PC-9 (cell line): ENCODE data around the gene GLYATL3. TPM values are rescaled to one million over a fixed set of nuclear protein-coding genes. Genes with fewer than 3 reads are reported as not detected.

Experiments used
- BruUV-seq: library from RNA; stranded (reverse); fragments of 400-500 nt; replicated peaks from 2 replicates; lab custom pipeline; 2021; lab: Mats Ljungman, UMichigan
- CTCF ChIA-PET: fragments of 300-600 bp; sonication (Branson Sonifier 250); formaldehyde crosslinking; loops from one replicate; lab custom pipeline; 2022; ENCODE audit warnings: antibody characterized with exemption; lab: Charles Lee
- POLR2A ChIA-PET: fragments of 300-600 bp; sonication (Branson Sonifier 250); formaldehyde crosslinking; loops from one replicate; lab custom pipeline; 2022; ENCODE audit warnings: antibody characterized with exemption; ENCODE audit not compliant: unreplicated experiment; lab: Charles Lee
- DNase-seq, 2 experiments: peaks; one replicate each; pipeline versions ENCODE4 v3.0.0 to v3.0.0-alpha.2; 2015 to 2022; ENCODE audit warnings: mixed read lengths in 1 of 2
- H2AFZ ChIP-seq: fragments of 200-600 bp; sonication (generic); 2 replicates; pipeline ENCODE4 v1.8.1; 2017; ENCODE audit warnings: antibody characterized with exemption
- H3F3A ChIP-seq: fragments of 200-600 bp; sonication (generic); 2 replicates; pipeline ENCODE4 v1.8.1; 2017; ENCODE audit warnings: antibody characterized with exemption, mild to moderate bottlenecking, low read depth; ENCODE audit not compliant: insufficient read depth
- H3K27ac ChIP-seq: fragments of 200-600 bp; sonication (generic); 2 replicates; pipeline ENCODE4 v1.6.1; 2016; ENCODE audit warnings: mixed run types
- H3K27me3 ChIP-seq: fragments of 200-600 bp; sonication (generic); 2 replicates; pipeline ENCODE4 v1.6.1; 2016; ENCODE audit warnings: low read depth, mixed run types; ENCODE audit not compliant: insufficient read depth
- H3K36me3 ChIP-seq: fragments of 200-600 bp; sonication (generic); 2 replicates; pipeline ENCODE4 v1.6.1; 2016; ENCODE audit warnings: low read depth, mixed run types
- H3K4me1 ChIP-seq: fragments of 200-600 bp; sonication (generic); replicated peaks from 2 replicates; pipeline ENCODE4 v1.6.1; 2016; ENCODE audit warnings: mixed run types; ENCODE audit not compliant: insufficient read depth
- H3K4me2 ChIP-seq: fragments of 200-600 bp; sonication (generic); 2 replicates; pipeline ENCODE4 v1.6.1; 2017; ENCODE audit warnings: mixed run types
- H3K4me3 ChIP-seq: fragments of 200-600 bp; sonication (generic); 2 replicates; pipeline ENCODE4 v1.6.1; 2016; ENCODE audit warnings: mixed run types
- H3K79me2 ChIP-seq: fragments of 200-600 bp; sonication (generic); 2 replicates; pipeline ENCODE4 v1.6.1; 2017; ENCODE audit warnings: low read depth, mixed run types
- H3K9me2 ChIP-seq: fragments of 200-600 bp; sonication (generic); 2 replicates; pipeline ENCODE4 v1.8.1; 2017; ENCODE audit warnings: mild to moderate bottlenecking; ENCODE audit not compliant: insufficient read depth
- H3K9me3 ChIP-seq: fragments of 200-600 bp; sonication (generic); 2 replicates; pipeline ENCODE4 v1.8.1; 2016; ENCODE audit warnings: low read depth; ENCODE audit not compliant: insufficient read depth
- H4K20me1 ChIP-seq: fragments of 200-600 bp; sonication (generic); 2 replicates; pipeline ENCODE4 v1.8.1; 2017; ENCODE audit not compliant: insufficient read depth
- CTCF ChIP-seq: fragments of 200-600 bp; sonication (generic); conservative IDR thresholded peaks from 2 replicates; pipeline ENCODE4 v1.6.1; 2017; ENCODE audit warnings: mixed run types, antibody characterized with exemption, mild to moderate bottlenecking, moderate library complexity
- EZH2 ChIP-seq: fragments of 200-600 bp; sonication (generic); IDR thresholded peaks from 2 replicates; pipeline ENCODE4 v1.8.0; 2017; ENCODE audit warnings: antibody characterized with exemption, low read depth
- intact Hi-C: fragments of 100-400 bp; cut with micrococcal nuclease; formaldehyde crosslinking; loops from one replicate; pipeline ENCODE4 v1.10.0; 2022; ENCODE audit not compliant: unreplicated experiment
- total RNA-seq: library from RNA; stranded (reverse); gene quantifications from 2 replicates; pipeline ENCODE4 v1.2.3, GENCODE V29; 2021

The GLYATL3 gene
- total RNA-seq, 1 experiment from 2014 or later = not detected

- peaks cover 22% of the 10 kb centered on the region for H3K36me3 ChIP-seq
- H3F3A ChIP-seq = no peaks in the 10 kb centered on the region
- TF ChIP-seq EZH2 = no peak
- TF ChIP-seq CTCF = no peak
- H3K27ac ChIP-seq = no peak overlapping the region
- no peaks in the 10 kb centered on the region for H3K79me2 ChIP-seq
- H3K9me3 ChIP-seq = no peaks in the 10 kb centered on the region
- no peaks in the 10 kb centered on the region for H3K27me3 ChIP-seq
- no peaks in the 10 kb centered on the region for H3K4me1 ChIP-seq
- H4K20me1 ChIP-seq = no peaks in the 10 kb centered on the region
- ChIA-PET POLR2A (no interaction called here), CTCF (interaction anchor here (0.6 kb wide), 1 partner anchor 115 kb away, joined by 3 read pairs; no protein-coding TSS in a partner anchor)
- H3K4me3 ChIP-seq = no peak overlapping the region
- H2AFZ ChIP-seq = no peak overlapping the region
- intact Hi-C loops = no loop called here
- H3K9me2 ChIP-seq = no peaks in the 10 kb centered on the region
- no TSS peak for BruUV-seq
- no peak for DNase-seq
- no peak overlapping the region for H3K4me2 ChIP-seq
Observed at GRCh38 chr6:49490633-49491032, 9.1 kb upstream of the GLYATL3 start.

GRCh38 chr6:49497304-49497703 is 2.4 kb upstream of the GLYATL3 start:
- H3K79me2 ChIP-seq = no peaks in the 10 kb centered on the region
- no peak for DNase-seq
- no peaks in the 10 kb centered on the region for H3K9me2 ChIP-seq
- H3K36me3 ChIP-seq = 0 out of 2 replicates have a peak, but pooled peaks cover 3% of the 10 kb centered on the region
- H3K4me2 ChIP-seq = no peak overlapping the region
- no peak overlapping the region for H3K27ac ChIP-seq
- no peaks in the 10 kb centered on the region for H4K20me1 ChIP-seq
- H3K27me3 ChIP-seq = no peaks in the 10 kb centered on the region
- TF ChIP-seq EZH2 = no peak
- TF ChIP-seq CTCF = no peak
- CTCF ChIA-PET = no interaction called here
- POLR2A ChIA-PET = no interaction called here
- H3K9me3 ChIP-seq = no peaks in the 10 kb centered on the region
- H3K4me3 ChIP-seq = no peak overlapping the region
- intact Hi-C loops = no loop called here
- H2AFZ ChIP-seq = no peak overlapping the region
- no TSS peak for BruUV-seq
- no peaks in the 10 kb centered on the region for H3F3A ChIP-seq
- no peaks in the 10 kb centered on the region for H3K4me1 ChIP-seq

GRCh38 chr6:49499126-49499525 is 597 bp upstream of the GLYATL3 start:
- H3K9me2 ChIP-seq = no peaks in the 10 kb centered on the region
- H3K27ac ChIP-seq = no peak overlapping the region
- no peaks in the 10 kb centered on the region for H3K9me3 ChIP-seq
- H3K4me3 ChIP-seq = no peak overlapping the region
- ChIA-PET POLR2A (no interaction called here), CTCF (no interaction called here)
- BruUV-seq = no TSS peak
- no peaks in the 10 kb centered on the region for H4K20me1 ChIP-seq
- DNase-seq = no peak
- H3K27me3 ChIP-seq = no peaks in the 10 kb centered on the region
- no peak for TF ChIP-seq EZH2
- no peak for TF ChIP-seq CTCF
- no peaks in the 10 kb centered on the region for H3K36me3 ChIP-seq
- no peaks in the 10 kb centered on the region for H3K79me2 ChIP-seq
- intact Hi-C loops = no loop called here
- no peaks in the 10 kb centered on the region for H3F3A ChIP-seq
- no peak overlapping the region for H2AFZ ChIP-seq
- H3K4me1 ChIP-seq = no peaks in the 10 kb centered on the region
- no peak overlapping the region for H3K4me2 ChIP-seq
